Measurements from ENCODE around the gene CLMP. TPM values are rescaled to one million over a fixed set of nuclear protein-coding genes. Genes with fewer than 3 reads are reported as not detected.
A peak's percentile ranks its signal among the peaks of the same experiment; 100 is the strongest.

Gene CLMP
- total and polyA plus RNA-seq, 9 donors: 11.9 to 70.5 (median 25.3) TPM

GRCh38 chr11:123057661-123058305, 137.3 kb downstream of the CLMP start:
- H3K27ac ChIP-seq: no peak overlapping the region

GRCh38 chr11:123056835-123057491, 138.1 kb downstream of the CLMP start:
- 53 to 70% (median 55%) methylated on average over 3 of the region's 3 CpGs for WGBS, 3 donors
- no peaks in the 10 kb centered on the region for H3K36me3 ChIP-seq
- no peaks in the 10 kb centered on the region for H3K27me3 ChIP-seq
- H3K9me3 ChIP-seq: no peaks in the 10 kb centered on the region
- no peak overlapping the region for H3K27ac ChIP-seq
- intact Hi-C loops (cut with DNase I): loop anchor here in 1 of 4 donors (10.0 kb wide), 1 partner anchor 192 kb away; no protein-coding TSS in a partner anchor
- peaks cover 4% of the 10 kb centered on the region for H3K4me1 ChIP-seq (ENCODE audit: insufficient read depth)
- H3K4me3 ChIP-seq: no peak overlapping the region
- no peak for TF ChIP-seq POLR2A (IDR thresholded peaks at IDR 0.05)
- no peak for TF ChIP-seq EP300 (IDR thresholded peaks at IDR 0.05)
- TF ChIP-seq CTCF (IDR thresholded peaks at IDR 0.05): no peak
- DNase-seq: no peak

More at GRCh38 chr11:123057661-123058305, 137.3 kb downstream of the CLMP start:
- H3K36me3 ChIP-seq: no peaks in the 10 kb centered on the region
- TF ChIP-seq POLR2A (IDR thresholded peaks at IDR 0.05) (no peak), EP300 (IDR thresholded peaks at IDR 0.05) (no peak), CTCF (IDR thresholded peaks at IDR 0.05) (no peak)
- intact Hi-C loops (cut with DNase I): loop anchor here in 1 of 4 donors (10.0 kb wide), 1 partner anchor 193 kb away; no protein-coding TSS in a partner anchor
- peaks cover 4% of the 10 kb centered on the region for H3K4me1 ChIP-seq (ENCODE audit: insufficient read depth)
- WGBS, 3 donors: 60 to 71% (median 71%) methylated on average over 5 of the region's 5 CpGs
- no peaks in the 10 kb centered on the region for H3K27me3 ChIP-seq
- no peaks in the 10 kb centered on the region for H3K9me3 ChIP-seq
- H3K4me3 ChIP-seq: no peak overlapping the region
- DNase-seq: no peak

GRCh38 chr11:123055191-123055901, 139.7 kb downstream of the CLMP start:
- Histone ChIP-seq H3K36me3 (no peaks in the 10 kb centered on the region), H3K4me1 (ENCODE audit: insufficient read depth) (peaks cover 4% of the 10 kb centered on the region)
- intact Hi-C loops (cut with DNase I): loop anchor here in 1 of 4 donors (10.0 kb wide), 1 partner anchor 191 kb away; no protein-coding TSS in a partner anchor

DNA sequence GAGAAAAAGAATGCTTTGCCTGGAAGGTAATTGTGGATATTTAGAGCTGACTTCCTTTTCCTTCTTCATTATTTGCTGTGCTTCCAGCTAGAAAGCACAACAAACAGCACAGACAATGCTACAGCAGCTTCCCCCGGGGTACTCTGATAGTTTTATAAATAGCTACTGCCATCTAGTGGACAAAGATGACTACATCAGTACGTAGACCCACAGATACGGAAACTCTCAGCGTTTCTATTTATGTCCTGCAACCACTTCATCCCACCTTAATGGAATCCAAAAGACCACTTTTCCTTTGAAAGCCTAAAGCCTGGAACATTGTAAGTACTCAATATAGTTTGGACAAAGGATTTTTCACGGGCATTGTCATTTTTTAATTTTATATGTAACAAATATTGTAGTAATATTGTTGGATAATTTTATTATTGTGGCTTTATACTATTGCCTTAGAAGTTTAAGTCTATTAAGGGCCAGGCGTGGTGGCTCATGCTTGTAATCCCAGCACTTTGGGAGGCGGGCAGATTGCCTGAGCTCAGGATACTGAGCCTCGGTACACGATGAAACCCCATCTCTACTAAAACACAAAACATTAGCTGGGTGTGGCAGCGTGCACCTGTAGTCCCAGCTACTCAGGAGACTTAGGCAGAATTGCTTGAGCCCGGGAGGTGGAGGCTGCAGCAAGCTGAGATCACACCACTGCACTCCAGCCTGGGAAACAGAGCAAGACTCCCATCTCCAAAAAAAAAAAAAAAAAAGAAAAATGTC, 140.6 kb downstream of the CLMP start:
- H3K36me3 ChIP-seq: no peaks in the 10 kb centered on the region
- H3K4me1 ChIP-seq (ENCODE audit: insufficient read depth): peaks cover under 1% of the 10 kb centered on the region
- H3K27ac ChIP-seq: no peak overlapping the region
- H3K4me3 ChIP-seq: no peak overlapping the region
- WGBS, 3 donors: 17 to 25% (median 18%) methylated on average over 11 of the region's 11 CpGs
- TF ChIP-seq CTCF (IDR thresholded peaks at IDR 0.05): peak; percentile 34 to 58 (median 52)
- TF ChIP-seq POLR2A (IDR thresholded peaks at IDR 0.05): no peak
- intact Hi-C loops (cut with DNase I): loop anchor here in 1 of 4 donors (10.0 kb wide), 1 partner anchor 190 kb away; no protein-coding TSS in a partner anchor
- no peak for DNase-seq
- no peaks in the 10 kb centered on the region for H3K9me3 ChIP-seq
- H3K27me3 ChIP-seq: no peaks in the 10 kb centered on the region

More at GRCh38 chr11:123055191-123055901, 139.7 kb downstream of the CLMP start:
- H3K4me3 ChIP-seq: no peak overlapping the region
- H3K27me3 ChIP-seq: no peaks in the 10 kb centered on the region
- DNase-seq: no peak
- no peaks in the 10 kb centered on the region for H3K9me3 ChIP-seq
- H3K27ac ChIP-seq: no peak overlapping the region
- 47 to 63% (median 60%) methylated on average over 6 of the region's 6 CpGs for WGBS, 3 donors
- TF ChIP-seq POLR2A (IDR thresholded peaks at IDR 0.05): no peak
- no peak for TF ChIP-seq EP300 (IDR thresholded peaks at IDR 0.05)

Data from ovary (tissue), 9 donors.